Cardiac fibroblast (primary cell): Measurements from ENCODE around the gene NELL2.

Source experiments
- DNase-seq, 2 donors: peaks; one replicate each; pipeline versions ENCODE4 v3.0.0 to v3.0.0-alpha.2; 2010; ENCODE audit warnings: low read depth in 2 of 2
- H3K4me3 ChIP-seq, 2 donors: replicated peaks in 1 of 2; 1 replicate in 1 of 2; 2 replicates in 1 of 2; pipeline ENCODE4 v1.5.1; 2011; ENCODE audit warnings: low read depth in 2 of 2, low read length in 2 of 2, mild to moderate bottlenecking in 2 of 2, moderate library complexity in 1 of 2
- CTCF ChIP-seq: IDR thresholded peaks from one replicate; pipeline ENCODE4 v1.5.1; 2011; ENCODE audit warnings: low read depth, mild to moderate bottlenecking, low read length, inconsistent platforms

Gene NELL2

GRCh38 chr12:44521702-44522101 is 354.4 kb downstream of the NELL2 start:
- TF ChIP-seq CTCF: no peak
- no peak overlapping the region for H3K4me3 ChIP-seq
- DNase-seq: no peak

DNA sequence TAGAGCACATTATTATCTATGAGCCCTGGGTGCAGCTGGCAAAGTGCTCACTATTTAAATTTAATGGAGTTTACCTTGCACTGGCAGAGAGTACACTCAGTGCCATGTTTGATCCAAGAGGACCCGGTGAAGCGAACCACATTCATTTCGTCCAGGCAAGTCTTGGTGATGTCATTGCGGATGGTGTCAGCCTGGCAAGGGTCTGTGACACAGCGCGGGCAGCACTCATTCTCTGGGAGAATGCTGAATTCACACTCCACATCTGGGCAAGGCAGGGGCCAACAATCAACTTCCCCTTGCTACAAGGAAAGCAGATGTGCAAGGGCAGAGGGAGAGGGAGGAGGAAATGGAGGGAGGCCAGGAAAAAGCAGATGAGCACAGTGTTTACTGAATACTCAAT is 356.2 kb downstream of the NELL2 start:
- DNase-seq: no peak
- TF ChIP-seq CTCF: no peak
- H3K4me3 ChIP-seq: no peak overlapping the region

GRCh38 chr12:44511289-44511688 is 364.8 kb downstream of the NELL2 start:
- TF ChIP-seq CTCF: no peak
- H3K4me3 ChIP-seq: no peak overlapping the region
- DNase-seq: no peak

- no peak for TF ChIP-seq CTCF
- no peak overlapping the region for H3K4me3 ChIP-seq
- no peak for DNase-seq
Observed at GRCh38 chr12:44510510-44510909, 365.6 kb downstream of the NELL2 start.

DNA sequence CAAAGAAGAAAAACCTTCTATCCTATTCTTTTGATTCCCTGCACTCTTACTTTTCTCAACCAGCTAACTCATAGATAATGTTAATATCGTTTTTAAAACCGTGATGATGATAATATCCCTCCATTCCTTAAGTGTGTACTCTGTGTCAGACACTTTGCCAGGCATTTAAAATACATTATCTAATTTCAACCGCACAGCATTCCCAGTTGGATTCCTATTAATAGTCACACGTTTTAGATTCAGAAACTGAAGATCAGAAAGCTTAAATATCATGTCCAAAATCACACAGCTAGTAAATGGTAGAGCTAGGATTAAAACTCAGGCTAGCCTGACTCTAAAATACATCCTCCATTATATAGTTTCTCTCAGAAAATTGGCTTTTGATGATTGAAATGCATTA is 366.0 kb downstream of the NELL2 start:
- no peak overlapping the region for H3K4me3 ChIP-seq
- TF ChIP-seq CTCF: no peak
- DNase-seq: no peak

DNA sequence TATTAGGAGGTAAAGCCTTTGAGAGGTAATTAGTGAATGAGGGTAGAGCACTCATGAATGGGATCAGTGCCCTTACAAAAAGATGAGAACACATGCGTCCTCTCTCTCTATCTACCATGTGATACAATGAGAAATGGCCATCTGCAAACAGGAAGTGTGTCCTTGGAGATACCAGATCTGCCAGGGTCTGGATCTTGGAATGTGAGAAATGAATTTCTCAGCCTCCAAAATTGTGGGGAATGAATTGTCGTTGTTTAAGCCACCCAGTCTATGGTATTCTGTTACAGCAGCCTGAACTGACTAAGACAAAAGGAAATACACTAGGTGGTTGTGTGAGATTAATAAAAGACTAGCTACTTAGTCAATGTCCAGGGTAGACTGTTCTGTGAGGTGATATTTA is 366.6 kb downstream of the NELL2 start:
- DNase-seq: no peak
- H3K4me3 ChIP-seq: no peak overlapping the region
- TF ChIP-seq CTCF: no peak

GRCh38 chr12:44507461-44507860 is 368.7 kb downstream of the NELL2 start:
- H3K4me3 ChIP-seq: no peak overlapping the region
- TF ChIP-seq CTCF: no peak
- DNase-seq: no peak
